ENCODE results near the gene FMC1.
"Not testable (repeated sequence)": the region's sequence is repeated elsewhere in the genome, so short reads cannot be mapped to it uniquely, and the experiment has no call there.

FMC1 gene

GRCh38 chr7:139299296-139299695 is 41.8 kb upstream of the FMC1 start:
- no peak for TF ChIP-seq CTCF (IDR thresholded peaks at IDR 0.05; ENCODE audit: low read depth, low read length)
- DNase-seq (ENCODE audit: low read depth, low spot score), result no peak
- in situ Hi-C loops (cut with HindIII; ENCODE audit: low sequenced_read_pairs), result no loop called here
- H3K4me3 ChIP-seq (ENCODE audit: low read depth, low read length), result no peak overlapping the region

DNA sequence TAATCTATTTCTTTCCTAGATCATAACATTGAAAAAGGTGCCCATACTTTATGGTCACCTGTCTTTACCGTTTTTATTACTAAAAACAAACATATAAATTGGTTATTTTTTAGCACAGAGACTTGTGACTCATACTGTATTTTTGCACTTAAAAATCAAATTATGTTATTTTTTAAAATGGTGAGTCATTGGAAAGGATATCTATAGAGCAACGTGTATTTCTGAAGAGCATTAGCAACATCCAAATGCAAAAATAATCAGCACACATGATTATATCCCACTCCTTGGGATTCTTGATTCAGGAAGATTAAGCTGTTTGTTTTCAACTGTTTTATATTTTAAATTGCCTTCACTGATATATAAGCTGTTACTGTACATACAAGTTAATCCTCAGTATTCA is 40.7 kb upstream of the FMC1 start:
- in situ Hi-C loops (cut with HindIII; ENCODE audit: low sequenced_read_pairs), result no loop called here
- no peak for DNase-seq (ENCODE audit: low read depth, low spot score)
- TF ChIP-seq CTCF (IDR thresholded peaks at IDR 0.05; ENCODE audit: low read depth, low read length), result no peak
- H3K4me3 ChIP-seq (ENCODE audit: low read depth, low read length), result no peak overlapping the region

- no peak overlapping the region for H3K4me3 ChIP-seq (ENCODE audit: low read depth, low read length)
- DNase-seq (ENCODE audit: low read depth, low spot score), result no peak
- no peak for TF ChIP-seq CTCF (IDR thresholded peaks at IDR 0.05; ENCODE audit: low read depth, low read length)
- in situ Hi-C loops (cut with HindIII; ENCODE audit: low sequenced_read_pairs), result no loop called here
Observed at GRCh38 chr7:139304517-139304916, 36.6 kb upstream of the FMC1 start.

DNA sequence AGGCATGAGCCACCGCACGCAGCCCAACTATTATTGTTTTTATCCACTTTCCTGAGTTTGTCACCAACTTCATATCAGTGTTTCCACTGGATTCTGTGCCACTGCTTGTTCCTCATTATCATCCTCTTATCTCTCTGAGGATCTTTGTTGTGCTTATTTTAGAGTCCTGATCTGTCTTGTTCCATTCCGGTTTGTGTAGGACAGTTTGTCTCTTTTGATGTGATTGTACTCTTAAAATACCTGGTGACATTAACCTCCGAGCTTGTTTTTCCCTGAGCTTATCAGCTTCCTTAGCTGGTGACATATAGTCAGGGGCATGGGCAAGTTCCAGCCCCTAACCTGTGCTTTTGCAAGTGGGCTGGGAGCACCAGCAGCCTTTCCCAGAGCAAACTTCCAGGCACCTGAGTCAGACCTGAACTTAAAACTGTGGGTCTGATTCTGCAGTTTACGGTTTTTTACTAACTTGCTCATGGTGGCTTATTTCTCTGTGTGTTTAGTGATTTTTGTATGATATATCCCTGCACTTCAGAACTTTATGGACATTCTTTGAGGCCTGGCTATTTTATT is 23.1 kb upstream of the FMC1 start:
- in situ Hi-C loops (cut with HindIII; ENCODE audit: low sequenced_read_pairs), result no loop called here
- no peak for DNase-seq (ENCODE audit: low read depth, low spot score)
- no peak overlapping the region for H3K4me3 ChIP-seq (ENCODE audit: low read depth, low read length)
- TF ChIP-seq CTCF (IDR thresholded peaks at IDR 0.05; ENCODE audit: low read depth, low read length), result no peak

DNA sequence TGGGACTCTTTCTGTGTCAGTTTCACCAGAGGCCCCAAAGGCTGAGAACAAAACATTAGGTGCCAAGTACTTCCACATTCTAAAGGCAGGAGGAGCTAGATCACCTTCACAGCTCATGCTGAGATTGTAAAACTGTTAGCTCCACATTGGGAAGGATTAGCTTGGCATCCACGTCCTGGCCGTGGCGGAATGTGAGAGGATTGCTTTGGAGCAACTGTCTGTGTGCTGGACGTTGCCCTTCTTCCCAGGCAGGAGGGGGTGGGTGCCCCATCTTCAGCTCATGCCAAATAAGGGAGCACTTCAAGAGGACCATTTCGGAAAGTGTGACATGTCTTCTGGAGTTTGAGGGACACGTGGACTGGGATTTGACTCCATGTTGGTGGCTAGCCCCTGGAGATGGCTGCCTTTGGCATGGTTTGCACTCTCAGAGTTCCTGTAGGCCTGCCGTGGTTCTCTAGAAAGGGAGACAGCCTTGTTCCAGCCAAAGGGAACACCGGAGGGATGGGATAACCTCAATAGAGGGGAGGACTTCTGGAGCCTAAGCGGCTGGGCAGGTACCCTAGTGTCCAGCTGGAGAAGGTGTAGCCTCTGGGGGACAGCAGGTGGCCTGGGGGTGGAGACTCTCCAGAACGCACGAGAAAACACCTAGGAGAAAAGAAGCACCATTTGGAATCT is 19.9 kb upstream of the FMC1 start:
- TF ChIP-seq CTCF (IDR thresholded peaks at IDR 0.05; ENCODE audit: low read depth, low read length), result peak; percentile 40
- in situ Hi-C loops (cut with HindIII; ENCODE audit: low sequenced_read_pairs), result no loop called here
- H3K4me3 ChIP-seq (ENCODE audit: low read depth, low read length), result no peak overlapping the region
- no peak for DNase-seq (ENCODE audit: low read depth, low spot score)

DNA sequence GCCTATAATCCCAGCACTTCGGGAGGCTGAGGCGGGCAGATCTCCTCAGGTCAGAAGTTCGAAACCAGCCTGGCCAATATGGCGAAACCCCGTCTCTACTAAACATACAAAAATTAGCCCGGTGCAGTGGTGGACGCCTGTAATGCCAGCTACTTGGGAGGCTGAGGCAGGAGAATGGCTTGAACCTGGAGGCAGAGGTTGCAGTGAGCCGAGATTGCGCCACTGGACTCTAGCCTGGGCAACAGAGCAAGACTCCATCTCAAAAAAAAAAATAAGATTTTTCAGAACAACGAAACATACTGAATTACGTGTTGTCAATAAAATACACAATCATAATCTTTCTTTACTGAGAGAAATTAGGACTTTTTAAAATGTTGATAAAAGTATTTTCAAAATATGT is 16.4 kb upstream of the FMC1 start:
- H3K4me3 ChIP-seq (ENCODE audit: low read depth, low read length); DNase-seq (ENCODE audit: low read depth, low spot score); in situ Hi-C loops (cut with HindIII; ENCODE audit: low sequenced_read_pairs): not testable (repeated sequence)

DNA sequence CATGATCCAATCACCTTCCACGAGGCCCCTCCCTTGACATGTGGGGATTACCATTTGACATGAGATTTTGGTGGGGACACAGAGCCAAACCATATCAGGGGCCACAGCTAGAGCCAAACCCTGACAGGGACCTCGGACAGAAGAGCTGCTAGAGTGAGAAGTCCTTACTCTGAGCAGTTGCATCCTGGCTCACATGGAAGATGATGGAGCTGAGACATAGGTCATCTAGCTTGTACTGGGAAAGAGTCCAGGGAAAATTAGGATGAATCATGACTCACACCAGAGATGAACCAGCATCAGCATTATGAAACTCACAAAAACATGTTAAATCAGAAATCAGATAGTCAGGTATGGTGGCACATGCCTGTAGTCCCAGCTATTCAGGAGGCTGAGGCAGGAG is 12.8 kb upstream of the FMC1 start:
- peak; percentile 58 for DNase-seq (ENCODE audit: low read depth, low spot score)
- no peak for TF ChIP-seq CTCF (IDR thresholded peaks at IDR 0.05; ENCODE audit: low read depth, low read length)
- in situ Hi-C loops (cut with HindIII; ENCODE audit: low sequenced_read_pairs), result no loop called here
- no peak overlapping the region for H3K4me3 ChIP-seq (ENCODE audit: low read depth, low read length)

Data from astrocyte of the spinal cord (primary cell).